Ectodermal cell (in vitro differentiated cells): Measurements from ENCODE around the gene IPPK.

ENCODE experiments used
- H3K27ac ChIP-seq: 2 replicates; pipeline ENCODE4 v1.7.0; 2013; ENCODE audit warnings: mild to moderate bottlenecking, low read depth, low read length; ENCODE audit not compliant: insufficient read depth, poor library complexity, severe bottlenecking
- H3K27me3 ChIP-seq: 2 replicates; pipeline ENCODE4 v1.7.0; 2013; ENCODE audit warnings: mild to moderate bottlenecking, low read length; ENCODE audit not compliant: insufficient read depth, control insufficient read depth, poor library complexity, severe bottlenecking
- H3K36me3 ChIP-seq: one replicate; pipeline ENCODE4 v1.7.0; 2013; ENCODE audit warnings: low read length; ENCODE audit not compliant: control insufficient read depth, insufficient read depth
- H3K4me1 ChIP-seq: one replicate; pipeline ENCODE4 v1.7.0; 2013; ENCODE audit warnings: low read length; ENCODE audit not compliant: control insufficient read depth, insufficient read depth
- H3K4me3 ChIP-seq: 2 replicates; pipeline ENCODE4 v1.7.0; 2013; ENCODE audit warnings: low read depth, low read length, control low read depth; ENCODE audit not compliant: insufficient read depth
- H3K9me3 ChIP-seq: 2 replicates; pipeline ENCODE4 v1.7.0; 2013; ENCODE audit warnings: mild to moderate bottlenecking, low read length, moderate library complexity; ENCODE audit not compliant: control insufficient read depth
- WGBS, 2 experiments: methylation state at CpG; one replicate each; pipeline ENCODE4 v1.1.7; 2013; ENCODE audit warnings: missing lambda C conversion rate in 2 of 2; 5-methylcytosine and 5-hydroxymethylcytosine counted together

The IPPK gene

DNA sequence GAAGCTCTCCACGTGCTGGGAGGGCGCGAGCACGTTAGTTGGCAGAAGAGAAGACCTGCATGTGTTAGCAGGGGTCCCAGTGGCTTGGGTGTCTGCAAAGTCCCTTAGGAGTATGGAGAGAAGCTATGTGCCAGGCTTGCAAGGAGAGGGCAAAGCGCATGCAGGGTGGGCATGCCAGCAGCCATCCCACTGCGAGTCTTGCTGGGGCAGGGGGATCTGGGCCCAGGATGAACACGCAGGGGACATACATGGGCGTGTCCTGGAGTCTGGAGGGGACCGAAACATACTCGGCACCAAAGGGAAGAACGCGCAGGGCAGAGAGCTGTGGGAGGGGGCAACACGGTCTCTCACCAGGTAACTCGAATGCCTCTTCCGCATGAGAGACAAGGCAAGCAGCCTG is 43.6 kb upstream of the IPPK start:
- Histone ChIP-seq H3K27ac (no peak overlapping the region), H3K4me1 (no peaks in the 10 kb centered on the region), H3K27me3 (no peaks in the 10 kb centered on the region), H3K36me3 (peaks cover 20% of the 10 kb centered on the region), H3K4me3 (no peak overlapping the region), H3K9me3 (no peaks in the 10 kb centered on the region)
- 94 to 95% methylated on average over 15 of the region's 15 CpGs for WGBS, 2 experiments

DNA sequence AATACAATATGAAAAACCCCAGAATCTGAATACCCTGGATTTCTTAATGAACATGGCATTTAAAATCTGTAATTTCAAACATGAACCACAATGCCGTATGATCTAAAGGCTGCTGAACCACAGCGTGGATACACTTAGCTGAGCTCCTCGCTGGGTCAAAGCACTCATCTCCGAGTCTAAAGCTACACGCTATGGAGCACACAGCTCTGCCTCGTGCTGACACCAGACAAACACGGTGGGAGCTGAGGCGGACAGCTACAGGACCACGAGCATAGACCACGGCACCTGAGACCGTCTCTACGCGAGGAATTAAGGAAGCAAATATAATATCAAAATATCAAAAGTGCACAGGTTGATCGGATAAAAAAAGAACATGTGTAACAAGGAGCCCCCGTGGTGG is 42.8 kb upstream of the IPPK start:
- Histone ChIP-seq H3K27me3 (no peaks in the 10 kb centered on the region), H3K4me3 (no peak overlapping the region), H3K36me3 (peaks cover 17% of the 10 kb centered on the region), H3K27ac (no peak overlapping the region), H3K4me1 (no peaks in the 10 kb centered on the region), H3K9me3 (no peaks in the 10 kb centered on the region)
- 95 to 97% methylated on average over 15 of the region's 15 CpGs for WGBS, 2 experiments

DNA sequence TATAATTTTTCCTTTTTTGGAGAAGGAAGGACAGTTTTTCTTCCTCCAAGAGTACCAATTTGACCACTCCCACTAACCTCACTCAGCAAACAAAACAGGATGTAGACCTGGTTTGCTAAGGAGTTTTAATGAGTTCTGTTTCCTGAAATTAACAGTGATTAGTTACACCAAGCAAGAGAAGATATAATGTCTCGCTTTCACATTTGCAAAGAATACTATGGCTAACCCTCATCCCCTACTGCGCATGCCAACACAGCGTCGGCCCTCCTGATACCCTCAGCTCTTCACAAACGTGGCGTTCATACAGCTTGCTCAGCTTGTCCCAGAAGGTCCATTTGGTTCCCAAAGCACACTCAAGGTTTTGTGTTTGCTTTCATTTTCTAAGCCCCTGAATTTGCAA is 41.9 kb upstream of the IPPK start:
- no peaks in the 10 kb centered on the region for H3K4me1 ChIP-seq
- no peak overlapping the region for H3K27ac ChIP-seq
- H3K9me3 ChIP-seq: no peaks in the 10 kb centered on the region
- 93 to 95% methylated on average over 6 of the region's 6 CpGs for WGBS, 2 experiments
- peaks cover 17% of the 10 kb centered on the region for H3K36me3 ChIP-seq
- no peak overlapping the region for H3K4me3 ChIP-seq
- H3K27me3 ChIP-seq: no peaks in the 10 kb centered on the region

DNA sequence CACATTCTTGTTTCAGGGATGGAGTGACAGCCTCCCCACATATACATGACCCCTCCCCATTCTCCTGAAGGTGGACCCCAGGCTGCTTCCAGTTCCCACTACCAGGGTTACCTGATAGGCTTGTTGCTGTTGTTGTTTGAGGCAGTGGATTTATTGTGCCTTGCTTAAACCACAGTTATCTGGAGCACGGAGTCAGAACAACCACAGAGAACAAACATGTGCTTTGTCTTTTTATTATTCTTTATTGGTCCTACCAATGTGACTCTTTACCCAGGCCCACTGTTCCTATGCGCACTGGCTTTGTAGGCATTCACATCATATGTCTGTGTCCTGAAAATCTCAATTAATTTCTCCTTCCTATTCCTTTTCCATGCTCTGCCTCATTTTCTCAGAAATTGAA is 41.2 kb upstream of the IPPK start:
- Histone ChIP-seq H3K4me1 (no peaks in the 10 kb centered on the region), H3K4me3 (no peak overlapping the region), H3K9me3 (no peaks in the 10 kb centered on the region), H3K36me3 (peaks cover 17% of the 10 kb centered on the region), H3K27me3 (no peaks in the 10 kb centered on the region), H3K27ac (no peak overlapping the region)
- 92 to 94% methylated on average over 2 of the region's 2 CpGs for WGBS, 2 experiments

DNA sequence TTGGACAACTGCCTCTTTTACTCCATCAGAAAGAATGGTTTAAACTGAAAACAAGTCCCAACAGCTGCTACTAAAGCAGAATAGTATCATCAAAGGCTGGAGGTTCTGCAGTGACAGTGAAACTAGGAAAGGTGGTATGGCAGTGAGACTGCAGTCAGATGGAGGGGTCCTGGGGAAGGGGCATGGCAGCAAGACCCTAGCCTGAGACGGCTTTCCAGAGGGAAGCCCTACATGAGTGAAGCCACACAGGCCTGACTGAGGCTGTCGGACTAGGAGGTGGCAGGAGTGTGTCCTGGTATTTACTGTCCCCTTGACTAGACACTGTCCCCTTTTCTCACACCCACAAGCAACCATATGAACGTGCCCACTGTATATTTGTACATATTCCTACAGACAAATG is 40.4 kb upstream of the IPPK start:
- H3K4me1 ChIP-seq: no peaks in the 10 kb centered on the region
- peaks cover 12% of the 10 kb centered on the region for H3K36me3 ChIP-seq
- no peak overlapping the region for H3K27ac ChIP-seq
- no peaks in the 10 kb centered on the region for H3K27me3 ChIP-seq
- H3K9me3 ChIP-seq: no peaks in the 10 kb centered on the region
- 91 to 96% methylated on average over 3 of the region's 3 CpGs for WGBS, 2 experiments
- no peak overlapping the region for H3K4me3 ChIP-seq

DNA sequence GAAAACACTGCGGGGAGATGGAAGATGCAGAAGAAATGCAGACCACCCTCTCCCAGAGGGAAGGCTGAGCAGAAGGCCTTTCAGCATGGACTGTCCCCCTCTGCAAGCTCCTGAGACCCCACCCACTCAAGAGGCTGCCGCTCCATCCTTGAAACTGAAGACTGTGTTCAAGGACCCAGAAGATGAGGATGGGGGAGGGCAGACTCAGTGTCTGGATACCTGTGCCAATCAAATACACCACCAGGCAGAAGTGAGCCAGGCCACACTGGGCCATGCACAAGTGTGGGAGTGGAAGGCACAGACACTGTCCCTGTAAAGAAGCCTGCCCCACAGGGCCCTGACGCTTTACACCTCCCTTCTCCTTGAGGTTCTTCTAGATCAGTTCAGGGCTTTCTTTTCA is 40.0 kb upstream of the IPPK start:
- H3K9me3 ChIP-seq: no peaks in the 10 kb centered on the region
- H3K27ac ChIP-seq: no peak overlapping the region
- no peak overlapping the region for H3K4me3 ChIP-seq
- H3K27me3 ChIP-seq: no peaks in the 10 kb centered on the region
- WGBS, 2 experiments: 93 to 98% methylated on average over 3 of the region's 3 CpGs
- peaks cover 8% of the 10 kb centered on the region for H3K36me3 ChIP-seq
- H3K4me1 ChIP-seq: no peaks in the 10 kb centered on the region

DNA sequence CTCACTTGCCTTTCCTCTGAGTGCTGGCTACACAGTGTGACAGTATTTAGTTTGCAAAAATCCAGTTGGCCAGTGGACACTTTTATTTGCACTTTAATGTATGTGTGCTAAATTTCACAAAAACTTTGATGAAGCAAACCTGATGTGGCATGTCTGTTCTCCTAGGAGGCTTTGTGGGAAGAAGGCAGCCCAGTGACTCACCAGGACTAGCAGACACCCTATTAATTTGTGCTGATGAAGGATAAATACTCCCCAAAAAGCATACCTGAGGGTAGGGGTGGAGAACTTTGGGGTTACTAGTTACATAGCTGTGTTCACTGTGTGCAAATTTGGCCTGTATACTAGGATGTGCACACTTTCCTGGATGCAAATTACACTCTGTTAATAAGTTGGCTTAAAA is 39.3 kb upstream of the IPPK start:
- Histone ChIP-seq H3K36me3 (peaks cover 4% of the 10 kb centered on the region), H3K27me3 (no peaks in the 10 kb centered on the region), H3K4me1 (no peaks in the 10 kb centered on the region), H3K4me3 (no peak overlapping the region), H3K9me3 (no peaks in the 10 kb centered on the region), H3K27ac (no peak overlapping the region)

DNA sequence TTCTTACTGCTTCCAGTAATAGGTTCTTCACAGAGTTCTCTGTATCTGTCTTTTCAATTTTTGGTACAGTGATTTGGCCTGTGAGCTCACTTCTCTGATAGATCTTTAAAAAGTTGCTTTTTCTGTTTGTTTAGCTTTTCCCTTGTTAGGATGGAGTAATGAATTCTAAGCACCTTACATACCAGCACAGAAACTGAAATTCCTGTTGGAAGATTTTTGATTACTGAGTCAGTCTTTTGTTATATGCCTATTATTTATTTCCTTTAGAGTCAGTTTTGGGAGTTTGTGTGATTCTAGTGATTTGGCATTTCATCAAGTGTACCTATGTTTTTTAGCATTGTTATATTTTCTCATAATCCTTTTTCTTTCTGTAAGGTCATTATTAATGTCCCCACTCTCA is 37.6 kb upstream of the IPPK start:
- Histone ChIP-seq H3K27ac (no peak overlapping the region), H3K9me3 (no peaks in the 10 kb centered on the region), H3K4me1 (no peaks in the 10 kb centered on the region), H3K4me3 (no peak overlapping the region), H3K27me3 (no peaks in the 10 kb centered on the region), H3K36me3 (no peaks in the 10 kb centered on the region)

DNA sequence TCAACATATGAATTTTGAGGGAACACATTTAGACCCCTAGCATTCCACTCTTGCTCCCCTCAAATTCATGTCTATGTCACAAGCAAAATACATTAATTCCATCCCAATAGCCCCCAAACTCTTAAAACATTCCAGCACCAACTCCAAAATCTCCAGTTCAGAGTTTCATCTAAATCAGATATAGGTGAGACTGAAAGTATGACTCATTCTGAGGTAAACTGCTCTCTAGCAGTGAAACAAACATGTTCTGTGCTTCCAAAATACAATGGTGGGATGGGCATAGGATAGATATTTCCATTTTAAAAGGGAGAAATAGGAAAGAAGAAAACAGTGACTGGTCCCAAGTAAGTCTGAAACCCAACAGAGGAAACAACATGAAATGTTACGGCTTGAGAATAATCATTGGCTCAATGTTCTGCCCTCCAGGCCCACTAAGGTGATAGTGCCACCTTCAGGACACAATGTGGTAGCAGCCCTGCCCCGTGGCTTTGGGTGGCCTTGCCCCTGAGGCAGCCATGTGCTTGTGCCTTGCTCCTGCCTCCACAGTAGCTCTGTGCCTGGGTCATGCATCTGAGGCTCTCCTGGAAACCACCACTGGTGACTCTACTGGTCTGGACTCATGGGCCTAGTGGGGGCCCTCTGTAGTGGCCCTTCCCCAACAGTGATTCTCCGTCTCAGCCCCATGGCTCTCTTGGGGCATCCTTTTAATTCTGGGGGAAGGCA is 36.4 kb upstream of the IPPK start:
- WGBS, 2 experiments: 64% methylated on average over 3 of the region's 3 CpGs
- Histone ChIP-seq H3K27me3 (no peaks in the 10 kb centered on the region), H3K4me1 (no peaks in the 10 kb centered on the region), H3K4me3 (no peak overlapping the region), H3K9me3 (no peaks in the 10 kb centered on the region), H3K27ac (no peak overlapping the region), H3K36me3 (no peaks in the 10 kb centered on the region)

DNA sequence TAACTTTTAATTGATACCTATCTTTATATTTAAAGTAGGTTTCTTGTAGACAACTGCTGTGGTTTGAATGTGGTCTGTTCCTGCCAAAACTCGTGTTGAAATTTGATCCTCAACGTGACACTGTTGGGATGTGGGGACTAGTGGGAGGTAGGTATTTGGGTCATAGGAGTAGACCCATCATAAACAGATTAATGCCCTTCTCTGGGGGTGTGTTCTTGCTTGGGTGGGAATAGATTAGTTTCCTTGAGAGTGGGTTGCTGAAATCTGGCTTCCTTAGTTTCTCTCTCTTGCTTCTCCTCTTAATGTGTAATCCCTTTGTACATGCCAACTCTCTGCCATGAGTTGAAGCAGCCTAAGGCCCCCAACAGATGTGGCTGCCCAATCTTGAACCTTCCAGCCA is 34.6 kb upstream of the IPPK start:
- Histone ChIP-seq H3K9me3 (no peaks in the 10 kb centered on the region), H3K27me3 (no peaks in the 10 kb centered on the region), H3K36me3 (no peaks in the 10 kb centered on the region), H3K4me1 (no peaks in the 10 kb centered on the region), H3K4me3 (no peak overlapping the region), H3K27ac (no peak overlapping the region)
- 83 to 88% methylated on average over 2 of the region's 2 CpGs for WGBS, 2 experiments

DNA sequence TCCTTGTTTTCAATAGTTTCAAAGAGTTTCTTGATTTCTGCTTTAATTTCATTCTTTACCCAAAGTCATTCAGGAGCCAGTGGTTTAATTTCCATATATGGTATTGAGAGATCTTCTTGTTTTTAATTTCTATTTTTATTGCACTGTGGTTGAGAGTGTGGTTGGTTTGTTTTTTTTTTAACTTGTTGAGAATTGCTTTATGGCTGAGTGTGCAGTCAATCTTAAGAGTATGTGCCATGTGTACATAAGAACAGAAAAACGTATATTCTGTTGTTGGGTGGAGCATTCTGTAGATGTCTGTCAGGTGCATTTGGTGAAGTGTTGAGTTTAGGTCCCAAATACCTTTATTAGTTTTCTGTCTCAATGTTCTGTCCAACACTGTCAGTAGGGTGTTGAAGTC is 26.7 kb upstream of the IPPK start:
- H3K27ac ChIP-seq: no peak overlapping the region
- no peaks in the 10 kb centered on the region for H3K27me3 ChIP-seq
- H3K4me1 ChIP-seq: no peaks in the 10 kb centered on the region
- 84 to 95% methylated on average over 1 of the region's 1 CpG for WGBS, 2 experiments
- peaks cover 4% of the 10 kb centered on the region for H3K9me3 ChIP-seq
- no peak overlapping the region for H3K4me3 ChIP-seq
- no peaks in the 10 kb centered on the region for H3K36me3 ChIP-seq
